ENCODE measurements around the gene TRIP11.

The TRIP11 gene

DNA sequence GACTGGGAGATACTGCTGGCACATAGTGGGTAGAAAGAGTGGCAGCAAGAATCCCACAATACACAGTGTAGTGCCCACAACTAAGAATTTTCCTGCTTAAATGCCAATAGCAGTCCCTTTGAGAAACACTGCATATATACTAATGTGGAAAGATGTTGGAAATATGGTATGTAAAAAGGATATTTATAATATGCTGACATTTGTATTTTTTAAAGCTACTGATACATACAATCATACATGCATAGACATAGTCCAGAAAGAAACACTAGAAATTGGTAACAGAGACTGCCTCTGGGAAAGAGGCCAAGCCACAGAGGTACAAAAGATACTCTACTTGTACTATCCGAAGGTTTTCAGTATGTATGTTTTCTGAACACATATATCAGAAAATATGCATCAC, 30.3 kb downstream of the TRIP11 start:
- DNase-seq, result no peak

- no peak for DNase-seq
Measured at GRCh38 chr14:92005019-92005418, 34.8 kb downstream of the TRIP11 start.

GRCh38 chr14:92004062-92004461, 35.8 kb downstream of the TRIP11 start:
- no peak for DNase-seq

GRCh38 chr14:91998667-91999570, 40.9 kb downstream of the TRIP11 start:
- peak; percentile 18 for DNase-seq

DNA sequence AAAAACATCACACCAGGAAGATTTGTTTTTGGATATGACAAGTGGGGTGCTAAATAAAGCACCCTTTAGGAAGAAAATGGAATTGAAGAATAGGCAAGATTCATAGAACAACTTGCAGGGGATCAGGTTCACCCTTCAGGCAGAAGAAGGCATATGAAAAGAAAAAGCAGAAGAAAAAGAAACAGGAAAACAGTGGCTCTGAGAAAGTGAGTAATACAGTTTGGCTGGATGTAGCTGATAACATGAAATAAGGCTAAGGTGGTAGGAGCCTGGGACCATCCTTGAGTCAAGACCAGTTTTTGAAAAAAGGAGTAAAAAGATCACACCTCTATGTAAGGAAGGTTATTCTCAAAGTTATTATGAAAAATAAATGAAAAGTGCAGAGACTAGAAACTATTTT, 42.4 kb downstream of the TRIP11 start:
- DNase-seq, result no peak

DNA sequence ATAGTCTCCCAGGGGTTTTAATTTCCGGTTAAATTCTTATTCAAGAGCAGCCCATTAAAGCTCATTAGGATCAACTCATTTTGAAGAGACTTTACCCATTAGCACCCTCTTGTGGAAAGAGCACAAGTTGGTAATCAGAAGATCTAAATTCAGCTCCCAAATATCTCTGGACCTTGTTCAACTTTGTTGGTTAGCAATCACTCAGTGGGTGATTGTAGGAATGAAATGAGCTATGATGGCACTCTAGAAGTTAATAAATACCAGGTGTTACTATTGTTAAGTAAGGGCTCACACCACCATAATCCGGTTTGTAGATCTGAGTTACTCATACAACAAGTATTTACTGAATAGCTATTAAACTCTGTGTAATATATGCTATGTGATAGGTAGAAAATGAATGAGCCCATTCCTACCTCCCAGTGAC, 42.9 kb downstream of the TRIP11 start:
- peak; percentile 55 for DNase-seq

DNA sequence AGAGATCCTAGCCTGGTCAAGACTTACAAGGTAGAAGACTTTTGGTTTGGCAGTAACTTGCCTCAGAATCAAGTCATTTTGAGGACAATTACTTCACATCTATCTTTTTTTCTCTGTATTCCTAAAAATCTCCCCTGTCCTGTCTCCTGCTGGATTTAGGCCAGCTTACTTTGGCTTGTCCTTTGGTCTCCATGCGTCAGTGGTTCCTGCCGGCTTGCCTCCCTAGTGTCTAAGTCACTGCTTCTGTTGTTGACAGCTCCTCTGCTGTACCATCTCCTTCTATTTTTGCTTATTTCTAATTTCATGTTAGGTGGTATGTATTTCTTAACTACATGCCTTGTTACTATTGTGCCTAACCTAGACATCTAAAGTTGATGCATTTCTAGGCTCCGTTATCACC, 52.7 kb downstream of the TRIP11 start:
- no peak for DNase-seq

GRCh38 chr14:91985521-91986255, 54.2 kb downstream of the TRIP11 start:
- DNase-seq, result no peak

DNA sequence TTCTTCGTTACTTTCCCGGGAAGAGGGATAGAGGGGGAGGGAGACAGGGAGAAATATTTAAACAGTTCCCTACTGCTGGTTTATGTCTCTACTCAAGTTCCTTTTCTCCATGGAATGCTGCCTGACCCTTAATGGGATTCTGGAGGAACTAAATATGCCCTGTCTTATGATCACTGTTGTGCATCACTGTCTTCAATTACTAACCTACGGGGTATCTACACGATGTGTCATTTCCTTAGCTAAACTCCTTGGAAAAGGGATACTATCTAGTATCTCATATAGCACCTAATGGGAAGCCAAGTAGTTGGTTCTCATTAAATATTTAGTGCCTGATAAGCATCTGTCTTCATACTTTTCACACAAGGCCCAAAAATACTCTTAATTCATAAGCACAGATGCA, 54.9 kb downstream of the TRIP11 start:
- no peak for DNase-seq

- no peak for DNase-seq
Measured at GRCh38 chr14:91983588-91983987, 56.3 kb downstream of the TRIP11 start.

GRCh38 chr14:91980157-91980556, 59.7 kb downstream of the TRIP11 start:
- DNase-seq, result peak; percentile 46

- no peak for DNase-seq
Measured at GRCh38 chr14:91977884-91978283, 62.0 kb downstream of the TRIP11 start.

DNA sequence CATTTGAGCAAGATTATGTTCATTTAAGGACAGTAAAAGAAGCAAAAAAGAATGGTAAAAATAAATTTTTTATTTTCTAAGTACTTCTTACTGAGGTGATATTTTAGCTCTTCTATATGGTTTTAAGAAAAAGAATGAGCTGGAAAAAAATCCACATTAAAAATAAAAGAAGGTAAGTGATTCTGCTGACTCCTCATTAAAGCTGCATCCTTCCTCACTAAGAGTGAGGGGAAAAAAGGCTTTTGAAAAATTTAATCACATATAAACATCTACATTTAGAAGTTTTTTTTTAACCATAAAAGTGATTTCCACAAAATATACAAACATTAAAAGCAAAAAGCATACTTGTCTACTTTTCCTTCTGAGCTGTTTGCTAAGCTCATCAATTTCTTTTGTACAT, 64.1 kb downstream of the TRIP11 start:
- DNase-seq, result no peak

GRCh38 chr14:91971188-91971778, 68.6 kb downstream of the TRIP11 start:
- no peak for DNase-seq

GRCh38 chr14:91968280-91968679, 71.6 kb downstream of the TRIP11 start:
- DNase-seq, result peak; percentile 46

DNA sequence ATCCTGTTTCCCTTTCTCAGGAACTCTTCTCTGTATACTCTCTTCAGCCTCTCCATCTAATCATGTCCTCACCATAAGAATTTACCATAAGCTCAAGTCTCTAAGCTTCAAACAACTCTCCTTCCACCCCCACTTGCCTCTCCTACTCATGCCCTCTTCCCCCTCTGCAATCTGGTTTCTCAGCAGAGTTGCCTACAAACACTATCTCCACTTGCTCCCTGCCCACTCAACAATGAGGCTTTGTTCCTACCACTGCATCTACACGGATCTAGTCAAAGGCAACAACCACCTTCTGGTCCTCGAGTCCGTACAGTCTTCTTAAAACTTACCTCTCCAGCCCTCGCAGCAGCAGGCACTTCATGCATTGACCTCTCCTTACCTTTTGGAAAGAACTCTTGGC, 75.1 kb downstream of the TRIP11 start:
- no peak for DNase-seq

GRCh38 chr14:91964011-91964410, 75.8 kb downstream of the TRIP11 start:
- DNase-seq, result no peak

- DNase-seq, result no peak
Measured at GRCh38 chr14:91963465-91963864, 76.4 kb downstream of the TRIP11 start.

DNA sequence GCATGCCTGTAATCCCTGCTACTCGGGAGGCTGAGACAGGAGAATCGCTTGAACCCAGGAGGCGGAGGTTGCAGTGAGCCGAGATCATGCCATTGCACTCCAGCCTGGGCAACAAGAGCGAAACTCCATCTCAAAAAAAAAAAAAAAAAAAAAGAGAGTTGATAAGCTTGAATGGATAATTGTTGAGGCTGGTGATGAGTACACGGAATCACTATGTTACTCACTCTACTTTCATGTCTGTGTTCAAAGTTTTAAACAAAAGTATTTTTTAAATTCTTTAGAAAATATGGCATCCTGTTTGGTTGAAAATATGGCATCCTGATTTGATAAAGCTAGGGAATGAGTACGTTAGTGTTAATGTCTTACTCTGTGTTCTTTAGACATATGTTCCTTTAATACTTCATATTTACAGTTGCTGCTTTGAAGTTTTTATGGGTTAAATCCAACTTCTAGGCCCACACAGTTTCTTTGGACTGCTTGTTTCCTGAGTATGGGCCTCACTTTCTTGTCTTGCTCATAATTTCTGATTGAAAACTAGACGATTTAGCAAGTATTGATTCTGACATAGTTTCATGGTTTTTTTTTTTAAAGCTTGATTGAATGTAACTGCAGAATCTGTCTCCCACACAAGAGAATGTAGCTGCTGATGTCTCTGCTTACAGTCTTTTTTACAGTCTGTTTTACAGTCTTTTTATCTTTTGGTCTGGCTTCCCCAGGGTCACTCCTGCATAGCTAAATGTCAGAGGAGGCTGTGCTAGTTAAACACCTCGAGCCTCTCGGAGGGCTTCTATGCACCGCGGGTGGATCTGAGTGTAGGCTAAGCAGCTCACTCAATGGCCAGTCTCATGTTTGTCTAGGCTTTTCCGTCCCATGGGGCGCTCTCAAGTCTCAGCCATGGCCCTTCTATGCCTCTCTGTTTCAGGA, 78.3 kb downstream of the TRIP11 start:
- no peak for DNase-seq

- DNase-seq, result no peak
Measured at GRCh38 chr14:91957876-91958313, 82.0 kb downstream of the TRIP11 start.

DNA sequence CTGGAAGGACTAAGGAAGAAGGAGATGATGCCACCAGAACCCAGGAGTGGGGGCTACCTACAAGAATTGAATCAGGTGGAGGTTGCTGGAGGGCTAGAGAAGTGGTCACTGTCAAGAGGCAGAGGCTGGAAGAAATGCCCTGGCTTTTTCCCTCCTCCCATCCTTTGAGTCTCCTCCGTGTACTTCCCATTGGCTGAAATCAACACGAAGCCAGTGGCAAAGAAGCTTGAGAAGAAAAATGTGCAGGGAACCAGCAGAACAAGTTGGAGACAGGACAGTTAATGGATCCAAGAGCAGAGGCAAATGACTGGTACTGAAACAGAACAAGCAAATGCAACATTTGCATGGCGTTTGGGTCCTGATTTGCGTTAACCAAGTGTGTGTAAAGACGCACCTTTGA, 83.2 kb downstream of the TRIP11 start:
- no peak for DNase-seq

GRCh38 chr14:91955168-91955567, 84.7 kb downstream of the TRIP11 start:
- DNase-seq, result no peak

All from CD4-positive, alpha-beta T cell treated with Interleukin-4 for 4 hours (primary cell).